ENCODE results near the gene ARL17B. TPM values are rescaled to one million over a fixed set of nuclear protein-coding genes. Genes with fewer than 3 reads are reported as not detected.
"Not testable (repeated sequence)": the region's sequence is repeated elsewhere in the genome, so short reads cannot be mapped to it uniquely, and the experiment has no call there.

Gene ARL17B
- polyA plus RNA-seq, 12 donors = 5.0 to 18.6 (median 12.4) TPM; not detected in 2

- DNase-seq = not testable (repeated sequence)
Observed at GRCh38 chr17:46291618-46292017, 69.9 kb downstream of the ARL17B start.

- not testable (repeated sequence) for DNase-seq
Observed at GRCh38 chr17:46290906-46291546, 70.5 kb downstream of the ARL17B start.

GRCh38 chr17:46287587-46287986 is 74.0 kb downstream of the ARL17B start:
- not testable (repeated sequence) for DNase-seq

- DNase-seq = peak; percentile 61
Observed at GRCh38 chr17:46286764-46287221, 74.8 kb downstream of the ARL17B start.

- not testable (repeated sequence) for DNase-seq
Observed at GRCh38 chr17:46285500-46285899, 76.1 kb downstream of the ARL17B start.

GRCh38 chr17:46284467-46284866 is 77.1 kb downstream of the ARL17B start:
- not testable (repeated sequence) for DNase-seq

- not testable (repeated sequence) for DNase-seq
Observed at GRCh38 chr17:46282635-46283034, 78.9 kb downstream of the ARL17B start.

GRCh38 chr17:46281336-46281735 is 80.2 kb downstream of the ARL17B start:
- not testable (repeated sequence) for DNase-seq

GRCh38 chr17:46276728-46277479 is 84.7 kb downstream of the ARL17B start:
- DNase-seq = not testable (repeated sequence)

- no peak for DNase-seq
Observed at GRCh38 chr17:46274238-46274637, 87.3 kb downstream of the ARL17B start.

- no peak for DNase-seq
Observed at GRCh38 chr17:46273541-46274236, 87.9 kb downstream of the ARL17B start.

GRCh38 chr17:46270032-46270431 is 91.5 kb downstream of the ARL17B start:
- DNase-seq = no peak

- DNase-seq = peak; percentile 81
Observed at GRCh38 chr17:46266656-46267544, 94.7 kb downstream of the ARL17B start.

GRCh38 chr17:46266063-46266655 is 95.4 kb downstream of the ARL17B start:
- DNase-seq = peak; percentile 25

GRCh38 chr17:46264456-46265198 is 96.9 kb downstream of the ARL17B start:
- DNase-seq = no peak

- DNase-seq = no peak
Observed at GRCh38 chr17:46262271-46262670, 99.3 kb downstream of the ARL17B start.

GRCh38 chr17:46259845-46260661 is 101.5 kb downstream of the ARL17B start:
- DNase-seq = not testable (repeated sequence)

GRCh38 chr17:46256369-46256768 is 105.2 kb downstream of the ARL17B start:
- DNase-seq = not testable (repeated sequence)

- DNase-seq = not testable (repeated sequence)
Observed at GRCh38 chr17:46254215-46254614, 107.4 kb downstream of the ARL17B start.
